Mesenchymal stem cell (in vitro differentiated cells and primary cell): Measurements from ENCODE around the gene RNGTT.

Experiments used
- DNase-seq: peaks from one replicate; pipeline ENCODE4 v3.0.0-alpha.2; 2013
- H2AFZ ChIP-seq: one replicate; pipeline ENCODE4 v1.6.1; 2013; ENCODE audit warnings: low read depth, mild to moderate bottlenecking, control low read depth, inconsistent platforms, low read length, moderate library complexity
- H2AK5ac ChIP-seq: 2 replicates; pipeline ENCODE4 v1.6.1; 2013; ENCODE audit warnings: low read length, moderate library complexity, mild to moderate bottlenecking, inconsistent platforms; ENCODE audit not compliant: severe bottlenecking
- H2BK120ac ChIP-seq: one replicate; pipeline ENCODE4 v1.6.1; 2013; ENCODE audit warnings: low read depth, mild to moderate bottlenecking, inconsistent platforms, low read length, moderate library complexity
- H2BK12ac ChIP-seq, 2 experiments: one replicate each; pipeline ENCODE4 v1.6.1; 2013; ENCODE audit warnings: inconsistent platforms in 2 of 2, low read length in 2 of 2, mild to moderate bottlenecking in 2 of 2, moderate library complexity in 2 of 2, control low read depth in 1 of 2
- H2BK15ac ChIP-seq: one replicate; pipeline ENCODE4 v1.6.1; 2013; ENCODE audit warnings: mild to moderate bottlenecking, low read depth, inconsistent platforms; ENCODE audit not compliant: poor library complexity, severe bottlenecking
- H2BK5ac ChIP-seq: 2 replicates; pipeline ENCODE4 v1.6.1; 2013; ENCODE audit warnings: low read depth, mild to moderate bottlenecking, low read length, control low read depth, inconsistent platforms; ENCODE audit not compliant: poor library complexity, severe bottlenecking
- H3K14ac ChIP-seq, 2 experiments: one replicate each; pipeline ENCODE4 v1.6.1; 2013; ENCODE audit warnings: inconsistent platforms in 2 of 2, low read length in 2 of 2, control low read depth in 1 of 2, mild to moderate bottlenecking in 1 of 2, moderate library complexity in 1 of 2
- H3K18ac ChIP-seq, 2 experiments: one replicate each; pipeline ENCODE4 v1.6.1; 2013; ENCODE audit warnings: inconsistent platforms in 2 of 2, low read length in 2 of 2, control low read depth in 1 of 2, low read depth in 1 of 2, mild to moderate bottlenecking in 1 of 2
- H3K23ac ChIP-seq, 2 experiments: one replicate each; pipeline ENCODE4 v1.6.1; 2013; ENCODE audit warnings: inconsistent platforms in 2 of 2, low read length in 2 of 2, mild to moderate bottlenecking in 2 of 2, moderate library complexity in 2 of 2, control low read depth in 1 of 2
- H3K27ac ChIP-seq: 2 replicates; pipeline ENCODE4 v1.5.1; 2013; ENCODE audit warnings: mild to moderate bottlenecking, moderate library complexity, low read length, control low read depth, inconsistent platforms; ENCODE audit not compliant: poor library complexity, severe bottlenecking
- H3K27me3 ChIP-seq, 2 experiments: 2 replicates each; pipeline versions ENCODE4 v1.6.1 to v1.7.0; 2013; ENCODE audit warnings: low read length in 2 of 2, mild to moderate bottlenecking in 2 of 2, moderate library complexity in 2 of 2, control low read depth in 1 of 2, inconsistent platforms in 1 of 2; ENCODE audit not compliant: control insufficient read depth in 1 of 2, insufficient read depth in 1 of 2
- H3K36me3 ChIP-seq, 2 experiments: 2 replicates each; pipeline versions ENCODE4 v1.6.1 to v1.7.0; 2013; ENCODE audit warnings: low read length in 2 of 2, control low read depth in 1 of 2, inconsistent platforms in 1 of 2, low read depth in 1 of 2, mild to moderate bottlenecking in 1 of 2; ENCODE audit not compliant: insufficient read depth in 2 of 2, control insufficient read depth in 1 of 2
- H3K4ac ChIP-seq, 2 experiments: one replicate each; pipeline ENCODE4 v1.6.1; 2013; ENCODE audit warnings: inconsistent platforms in 2 of 2, low read length in 2 of 2, mild to moderate bottlenecking in 2 of 2, moderate library complexity in 2 of 2, control low read depth in 1 of 2, low read depth in 1 of 2
- H3K4me1 ChIP-seq: 2 replicates; pipeline ENCODE4 v1.6.1; 2013; ENCODE audit warnings: low read depth, low read length, control low read depth; ENCODE audit not compliant: control insufficient read depth, insufficient read depth
- H3K4me2 ChIP-seq: 2 replicates; pipeline ENCODE4 v1.6.1; 2013; ENCODE audit warnings: low read length, mild to moderate bottlenecking, inconsistent platforms; ENCODE audit not compliant: poor library complexity, severe bottlenecking
- H3K4me3 ChIP-seq, 2 experiments: 2 replicates each; pipeline versions ENCODE4 v1.5.1 to v1.7.0; 2013; ENCODE audit warnings: low read length in 2 of 2, mild to moderate bottlenecking in 2 of 2, control low read depth in 1 of 2, low read depth in 1 of 2; ENCODE audit not compliant: insufficient read depth in 1 of 2
- H3K79me1 ChIP-seq: replicated peaks from 2 replicates; pipeline ENCODE4 v1.6.1; 2013; ENCODE audit warnings: mild to moderate bottlenecking, control low read depth, low read length, inconsistent platforms; ENCODE audit not compliant: poor library complexity, severe bottlenecking
- H3K9ac ChIP-seq: 2 replicates; pipeline ENCODE4 v1.7.0; 2013; ENCODE audit warnings: mild to moderate bottlenecking, low read length, moderate library complexity
- H3K9me3 ChIP-seq: 2 replicates; pipeline ENCODE4 v1.7.0; 2013; ENCODE audit warnings: mild to moderate bottlenecking, low read length; ENCODE audit not compliant: control insufficient read depth
- H4K8ac ChIP-seq: one replicate; pipeline ENCODE4 v1.6.1; 2013; ENCODE audit warnings: inconsistent platforms, mild to moderate bottlenecking, low read length, moderate library complexity
- H4K91ac ChIP-seq: one replicate; pipeline ENCODE4 v1.6.1; 2013; ENCODE audit warnings: mild to moderate bottlenecking, low read length, inconsistent platforms
- WGBS: methylation state at CpG from one replicate; pipeline ENCODE4 v1.1.7; 2013; ENCODE audit warnings: mixed read lengths; 5-methylcytosine and 5-hydroxymethylcytosine counted together

The RNGTT gene

DNA sequence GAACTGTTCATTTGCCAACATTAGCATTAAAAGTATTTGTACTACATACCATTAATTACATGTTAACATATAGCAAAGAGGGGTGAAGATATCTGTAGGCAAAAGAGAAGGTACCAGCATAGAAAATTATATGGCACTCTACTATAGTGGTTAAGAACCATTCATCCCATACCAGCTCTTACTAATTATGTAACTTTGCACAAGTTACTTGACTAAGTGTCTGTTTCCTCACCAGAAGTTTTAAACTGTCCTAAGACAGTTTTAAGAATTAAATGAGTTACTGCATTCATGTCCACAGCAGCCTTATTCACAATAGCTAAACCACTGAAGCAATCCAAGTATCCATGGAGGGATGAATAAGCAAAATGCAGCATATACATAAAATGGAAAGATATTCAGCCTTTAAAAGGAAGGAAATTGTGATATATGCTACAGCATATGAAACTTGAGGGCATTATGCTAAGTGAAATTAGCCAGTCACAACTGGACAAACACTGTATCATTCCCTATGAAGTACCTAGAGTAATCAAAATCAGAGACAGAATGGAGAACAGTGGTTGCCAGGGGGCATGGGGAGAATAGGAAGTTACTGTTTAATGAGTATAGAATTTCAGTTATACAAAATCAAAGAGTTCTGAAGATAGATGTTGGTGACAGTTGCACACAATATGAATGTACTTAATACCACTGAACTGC, 98.9 kb downstream of the RNGTT start:
- Histone ChIP-seq H4K8ac (no peak overlapping the region), H3K4me2 (no peak overlapping the region), H3K36me3 (peaks cover 2 to 13% of the 10 kb centered on the region in 2 experiments), H3K79me1 (peaks cover 15% of the 10 kb centered on the region), H3K14ac (no peak overlapping the region), H3K4me1 (peaks cover 3% of the 10 kb centered on the region), H2BK15ac (no peak overlapping the region), H2AFZ (no peak overlapping the region), H2BK5ac (no peak overlapping the region), H2BK12ac (no peak overlapping the region), H3K27me3 (no peaks in the 10 kb centered on the region), H3K27ac (no peak overlapping the region), H4K91ac (no peak overlapping the region), H3K4me3 (no peak overlapping the region), H3K9me3 (no peaks in the 10 kb centered on the region), H3K4ac (no peak overlapping the region), H2AK5ac (no peak overlapping the region), H3K23ac (no peak overlapping the region), H3K18ac (no peak overlapping the region), H3K9ac (no peak overlapping the region), H2BK120ac (no peak overlapping the region)
- no peak for DNase-seq

DNA sequence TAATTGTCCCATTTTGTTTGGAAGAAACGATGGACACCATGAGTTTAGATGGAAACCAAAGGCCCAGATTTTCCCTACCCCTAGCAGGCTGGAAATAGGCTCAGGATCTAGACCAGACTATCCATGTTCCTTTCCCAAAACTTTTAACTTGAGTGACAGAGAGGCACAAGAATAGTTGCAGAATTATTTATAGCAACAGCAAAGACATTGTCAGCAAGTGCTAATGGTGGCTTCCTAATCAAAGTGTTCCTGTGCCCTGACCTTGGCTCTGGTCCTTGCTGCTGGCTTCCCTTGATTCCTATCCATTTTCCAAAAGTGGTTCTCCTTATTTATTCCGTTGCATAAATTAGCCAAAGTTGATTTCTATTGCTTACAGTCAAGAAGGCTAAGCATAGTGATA, 103.1 kb downstream of the RNGTT start:
- H3K18ac ChIP-seq: no peak overlapping the region
- no peak overlapping the region for H2BK5ac ChIP-seq
- H4K91ac ChIP-seq: no peak overlapping the region
- peaks cover 14% of the 10 kb centered on the region for H3K79me1 ChIP-seq
- no peak overlapping the region for H2BK12ac ChIP-seq
- no peak overlapping the region for H3K27ac ChIP-seq
- no peak for DNase-seq
- no peak overlapping the region for H3K4me2 ChIP-seq
- H2AFZ ChIP-seq: no peak overlapping the region
- H3K14ac ChIP-seq: no peak overlapping the region
- H3K23ac ChIP-seq: no peak overlapping the region
- H3K4me3 ChIP-seq: no peak overlapping the region
- no peaks in the 10 kb centered on the region for H3K4me1 ChIP-seq
- H3K9me3 ChIP-seq: no peaks in the 10 kb centered on the region
- no peak overlapping the region for H2BK120ac ChIP-seq
- H3K4ac ChIP-seq: no peak overlapping the region
- H4K8ac ChIP-seq: no peak overlapping the region
- no peak overlapping the region for H2AK5ac ChIP-seq
- no peaks in the 10 kb centered on the region for H3K27me3 ChIP-seq
- WGBS: 97% methylated on average over 1 of the region's 2 CpGs
- no peak overlapping the region for H2BK15ac ChIP-seq
- peaks cover 2 to 13% of the 10 kb centered on the region in 2 experiments for H3K36me3 ChIP-seq
- no peak overlapping the region for H3K9ac ChIP-seq

DNA sequence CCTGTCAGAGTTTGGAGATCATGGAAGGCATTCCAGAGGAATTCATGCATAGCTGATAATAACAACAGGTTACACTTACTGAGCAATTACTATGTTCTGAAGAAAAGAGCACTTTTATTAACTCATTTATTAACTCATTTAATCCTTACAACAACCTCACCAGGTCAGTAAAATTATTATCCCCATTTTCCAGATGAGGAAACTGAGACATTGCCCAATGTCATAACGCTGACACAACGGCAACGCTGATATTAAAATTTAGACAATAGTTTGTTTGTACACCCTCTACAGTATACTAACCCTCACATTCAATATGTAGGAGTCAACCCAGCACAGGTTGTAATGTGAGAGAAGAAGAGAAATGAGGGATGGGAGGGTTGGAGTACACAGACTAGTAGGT, 105.0 kb downstream of the RNGTT start:
- H3K36me3 ChIP-seq: peaks cover 2 to 13% of the 10 kb centered on the region in 2 experiments
- H3K9ac ChIP-seq: no peak overlapping the region
- H3K14ac ChIP-seq: no peak overlapping the region
- H3K4me3 ChIP-seq: no peak overlapping the region
- no peak overlapping the region for H2BK15ac ChIP-seq
- peaks cover 15% of the 10 kb centered on the region for H3K79me1 ChIP-seq
- no peak overlapping the region for H2AK5ac ChIP-seq
- H2BK120ac ChIP-seq: no peak overlapping the region
- no peak overlapping the region for H2AFZ ChIP-seq
- no peak overlapping the region for H3K4me2 ChIP-seq
- DNase-seq: no peak
- no peak overlapping the region for H3K4ac ChIP-seq
- no peak overlapping the region for H3K23ac ChIP-seq
- WGBS: 100% methylated on average over 1 of the region's 3 CpGs
- no peak overlapping the region for H3K27ac ChIP-seq
- no peaks in the 10 kb centered on the region for H3K9me3 ChIP-seq
- H4K91ac ChIP-seq: no peak overlapping the region
- no peak overlapping the region for H2BK5ac ChIP-seq
- H3K27me3 ChIP-seq: no peaks in the 10 kb centered on the region
- no peaks in the 10 kb centered on the region for H3K4me1 ChIP-seq
- no peak overlapping the region for H4K8ac ChIP-seq
- H3K18ac ChIP-seq: no peak overlapping the region
- no peak overlapping the region for H2BK12ac ChIP-seq

DNA sequence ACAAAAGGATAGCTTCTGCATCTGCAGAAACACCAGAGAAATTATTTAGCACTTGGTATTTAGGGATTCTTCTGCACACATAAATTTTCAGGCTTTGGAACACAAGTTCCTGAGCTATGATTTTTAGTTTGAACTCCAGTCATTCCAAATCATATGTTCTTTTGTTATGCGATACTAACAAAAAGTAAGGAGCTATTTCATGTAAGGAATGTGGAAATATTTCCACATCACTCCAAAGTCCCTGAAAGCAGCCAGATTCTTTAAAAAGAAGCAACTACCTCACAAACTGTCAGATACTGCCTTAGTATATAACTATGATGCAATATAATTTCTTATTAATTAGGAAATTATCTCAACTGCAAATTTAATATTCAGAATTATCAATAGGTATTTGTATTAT, 106.9 kb downstream of the RNGTT start:
- no peak overlapping the region for H3K27ac ChIP-seq
- WGBS: no CpG with 5 or more reads among the region's 1 CpG

More for the DNA sequence above, 106.9 kb downstream of the RNGTT start:
- no peak overlapping the region for H2BK5ac ChIP-seq
- peaks cover 10% of the 10 kb centered on the region for H3K79me1 ChIP-seq
- H2BK12ac ChIP-seq: no peak overlapping the region
- no peak overlapping the region for H4K8ac ChIP-seq
- H4K91ac ChIP-seq: no peak overlapping the region
- no peak overlapping the region for H3K14ac ChIP-seq
- no peak overlapping the region for H3K4me2 ChIP-seq
- no peaks in the 10 kb centered on the region for H3K27me3 ChIP-seq
- no peak overlapping the region for H3K4ac ChIP-seq
- H3K9me3 ChIP-seq: no peaks in the 10 kb centered on the region
- no peak overlapping the region for H2BK120ac ChIP-seq
- H3K4me3 ChIP-seq: no peak overlapping the region
- H3K36me3 ChIP-seq: peaks cover 0 to 3% of the 10 kb centered on the region in 2 experiments
- no peaks in the 10 kb centered on the region for H3K4me1 ChIP-seq
- no peak overlapping the region for H2AK5ac ChIP-seq
- no peak overlapping the region for H3K9ac ChIP-seq
- H3K23ac ChIP-seq: no peak overlapping the region
- no peak overlapping the region for H2AFZ ChIP-seq
- H3K18ac ChIP-seq: no peak overlapping the region
- no peak for DNase-seq
- no peak overlapping the region for H2BK15ac ChIP-seq
